Astrocyte (in vitro differentiated cells and primary cell): ENCODE results near the gene LHX2. TPM values are rescaled to one million over a fixed set of nuclear protein-coding genes. Genes with fewer than 3 reads are reported as not detected.

Source experiments
- DNase-seq: peaks from one replicate; pipeline ENCODE4 v3.0.0-alpha.2; 2010; ENCODE audit warnings: low read depth
- FAIRE-seq: peaks from 2 replicates; lab custom pipeline; 2011; peaks lifted over from hg19 to GRCh38; lab: Jason Lieb, UNC
- H2AFZ ChIP-seq: 2 replicates; pipeline ENCODE4 v1.6.0; 2012; ENCODE audit warnings: low read depth, low read length, inconsistent platforms
- H3K27ac ChIP-seq: 2 replicates; pipeline ENCODE4 v1.5.1; 2011; ENCODE audit warnings: low read depth, low read length, inconsistent platforms
- H3K27me3 ChIP-seq: 2 replicates; pipeline ENCODE4 v1.6.0; 2011; ENCODE audit warnings: low read length, inconsistent platforms; ENCODE audit not compliant: insufficient read depth
- H3K36me3 ChIP-seq: 2 replicates; pipeline ENCODE4 v1.5.1; 2011; ENCODE audit warnings: low read length, inconsistent platforms; ENCODE audit not compliant: insufficient read depth
- H3K4me1 ChIP-seq: 2 replicates; pipeline ENCODE4 v1.5.1; 2011; ENCODE audit warnings: low read length, inconsistent platforms; ENCODE audit not compliant: insufficient read depth
- H3K4me2 ChIP-seq: 2 replicates; pipeline ENCODE4 v1.6.0; 2012; ENCODE audit warnings: low read length, inconsistent platforms
- H3K4me3 ChIP-seq: 2 replicates; pipeline ENCODE4 v1.5.1; 2011; ENCODE audit warnings: low read depth, mild to moderate bottlenecking, low read length, inconsistent platforms; ENCODE audit not compliant: insufficient read depth
- H3K79me2 ChIP-seq: 2 replicates; pipeline ENCODE4 v1.6.0; 2012; ENCODE audit warnings: mild to moderate bottlenecking, low read length, inconsistent platforms; ENCODE audit not compliant: insufficient read depth
- H3K9ac ChIP-seq: 2 replicates; pipeline ENCODE4 v1.6.0; 2012; ENCODE audit warnings: mild to moderate bottlenecking, low read length, inconsistent platforms
- H3K9me3 ChIP-seq: 2 replicates; pipeline ENCODE4 v1.5.1; 2012; ENCODE audit warnings: low read depth, mild to moderate bottlenecking, low read length, inconsistent platforms; ENCODE audit not compliant: insufficient read depth
- H4K20me1 ChIP-seq: 2 replicates; pipeline ENCODE4 v1.6.0; 2012; ENCODE audit warnings: low read length, inconsistent platforms; ENCODE audit not compliant: insufficient read depth
- H3K27ac Mint-ChIP-seq: one replicate; pipeline ENCODE4 v1.8.0; 2021; ENCODE audit warnings: mild to moderate bottlenecking, mixed read lengths; ENCODE audit not compliant: unreplicated experiment
- H3K27me3 Mint-ChIP-seq: one replicate; pipeline ENCODE4 v1.8.0; 2021; ENCODE audit warnings: low read depth, mixed read lengths; ENCODE audit not compliant: unreplicated experiment
- H3K36me3 Mint-ChIP-seq: one replicate; pipeline ENCODE4 v1.8.0; 2021; ENCODE audit warnings: low read depth, mixed read lengths; ENCODE audit not compliant: unreplicated experiment
- H3K4me1 Mint-ChIP-seq: one replicate; pipeline ENCODE4 v1.8.0; 2021; ENCODE audit warnings: low read depth, mixed read lengths; ENCODE audit not compliant: unreplicated experiment
- H3K4me3 Mint-ChIP-seq: one replicate; pipeline ENCODE4 v1.8.0; 2021; ENCODE audit warnings: mild to moderate bottlenecking, moderate library complexity, mixed read lengths; ENCODE audit not compliant: unreplicated experiment
- H3K9me3 Mint-ChIP-seq: one replicate; pipeline ENCODE4 v1.8.0; 2021; ENCODE audit warnings: mild to moderate bottlenecking, mixed read lengths; ENCODE audit not compliant: unreplicated experiment
- CTCF ChIP-seq: IDR thresholded peaks from 2 replicates; pipeline ENCODE4 v1.5.1; 2011; ENCODE audit warnings: low read depth, mild to moderate bottlenecking, inconsistent platforms, low read length, moderate library complexity; ENCODE audit not compliant: insufficient read depth
- EZH2 ChIP-seq: IDR thresholded peaks from 2 replicates; pipeline ENCODE4 v1.6.1; 2012; ENCODE audit warnings: mild to moderate bottlenecking, low read length, inconsistent platforms; ENCODE audit not compliant: insufficient read depth
- total RNA-seq: library from RNA; stranded (reverse); gene quantifications from 2 replicates; pipeline ENCODE4 v1.2.1, GENCODE V29; 2021

Gene LHX2
- total RNA-seq, 1 donor from 2014 or later: 0.14 TPM

- no peaks in the 10 kb centered on the region for H3K36me3 Mint-ChIP-seq
- no peak for DNase-seq
- Histone ChIP-seq H3K9ac (no peak overlapping the region), H3K9me3 (no peaks in the 10 kb centered on the region), H4K20me1 (no peaks in the 10 kb centered on the region), H3K4me1 (no peaks in the 10 kb centered on the region), H3K27me3 (peaks cover 27% of the 10 kb centered on the region), H3K4me3 (no peak overlapping the region), H3K27ac (no peak overlapping the region), H3K4me2 (no peak overlapping the region), H2AFZ (no peak overlapping the region), H3K36me3 (no peaks in the 10 kb centered on the region), H3K79me2 (no peaks in the 10 kb centered on the region)
- peaks cover 70% of the 10 kb centered on the region for H3K27me3 Mint-ChIP-seq
- TF ChIP-seq CTCF: no peak
- no peak for TF ChIP-seq EZH2
- H3K4me3 Mint-ChIP-seq: no peak overlapping the region
- FAIRE-seq: no peak
- H3K27ac Mint-ChIP-seq: no peak overlapping the region
- H3K4me1 Mint-ChIP-seq: no peaks in the 10 kb centered on the region
- H3K9me3 Mint-ChIP-seq: peaks cover 8% of the 10 kb centered on the region
Measured at GRCh38 chr9:124066783-124067577, 55.4 kb downstream of the LHX2 start.

- DNase-seq (no peak), FAIRE-seq (no peak)
- peaks cover 26% of the 10 kb centered on the region for H3K27me3 ChIP-seq
- H3K79me2 ChIP-seq: no peaks in the 10 kb centered on the region
- no peaks in the 10 kb centered on the region for H3K9me3 ChIP-seq
- no peak for TF ChIP-seq CTCF
- no peak for TF ChIP-seq EZH2
- no peak overlapping the region for H3K4me3 ChIP-seq
- Mint-ChIP-seq H3K4me1 (no peaks in the 10 kb centered on the region), H3K27me3 (peaks cover 71% of the 10 kb centered on the region), H3K4me3 (no peak overlapping the region), H3K36me3 (no peaks in the 10 kb centered on the region), H3K27ac (no peak overlapping the region), H3K9me3 (peaks cover 8% of the 10 kb centered on the region)
- H2AFZ ChIP-seq: no peak overlapping the region
- H3K9ac ChIP-seq: no peak overlapping the region
- no peaks in the 10 kb centered on the region for H4K20me1 ChIP-seq
- H3K27ac ChIP-seq: no peak overlapping the region
- no peaks in the 10 kb centered on the region for H3K4me1 ChIP-seq
- H3K4me2 ChIP-seq: no peak overlapping the region
- no peaks in the 10 kb centered on the region for H3K36me3 ChIP-seq
Measured at GRCh38 chr9:124068251-124068650, 56.7 kb downstream of the LHX2 start.

- no peak for DNase-seq
- Histone ChIP-seq H2AFZ (no peak overlapping the region), H4K20me1 (no peaks in the 10 kb centered on the region), H3K9me3 (peaks cover 3% of the 10 kb centered on the region), H3K27me3 (peaks cover 21% of the 10 kb centered on the region), H3K4me3 (no peak overlapping the region), H3K79me2 (no peaks in the 10 kb centered on the region), H3K4me1 (peaks cover 13% of the 10 kb centered on the region), H3K27ac (no peak overlapping the region), H3K9ac (no peak overlapping the region), H3K36me3 (no peaks in the 10 kb centered on the region), H3K4me2 (no peak overlapping the region)
- no peak overlapping the region for H3K4me3 Mint-ChIP-seq
- H3K9me3 Mint-ChIP-seq: peaks cover 6% of the 10 kb centered on the region
- TF ChIP-seq EZH2 (no peak), CTCF (no peak)
- H3K27ac Mint-ChIP-seq: no peak overlapping the region
- no peaks in the 10 kb centered on the region for H3K36me3 Mint-ChIP-seq
- no peak for FAIRE-seq
- H3K27me3 Mint-ChIP-seq: peaks cover 43% of the 10 kb centered on the region
- H3K4me1 Mint-ChIP-seq: peaks cover 17% of the 10 kb centered on the region
Measured at GRCh38 chr9:124074746-124075145, 63.2 kb downstream of the LHX2 start.
